NCI-H2081 (cell line): Measurements from ENCODE around the gene TAC3.
A peak's percentile ranks its signal among the peaks of the same experiment; 100 is the strongest.
"Not testable (repeated sequence)": the region's sequence is repeated elsewhere in the genome, so short reads cannot be mapped to it uniquely, and the experiment has no call there.

Experiments
- DNase-seq, 2 experiments: peaks; one replicate each; lab custom pipeline; 2025; lab: John Stamatoyannopoulos, UW

The TAC3 gene

GRCh38 chr12:57033431-57033830 is 17.1 kb upstream of the TAC3 start:
- DNase-seq: no peak

GRCh38 chr12:57031789-57032188 is 15.5 kb upstream of the TAC3 start:
- DNase-seq: no peak

DNA sequence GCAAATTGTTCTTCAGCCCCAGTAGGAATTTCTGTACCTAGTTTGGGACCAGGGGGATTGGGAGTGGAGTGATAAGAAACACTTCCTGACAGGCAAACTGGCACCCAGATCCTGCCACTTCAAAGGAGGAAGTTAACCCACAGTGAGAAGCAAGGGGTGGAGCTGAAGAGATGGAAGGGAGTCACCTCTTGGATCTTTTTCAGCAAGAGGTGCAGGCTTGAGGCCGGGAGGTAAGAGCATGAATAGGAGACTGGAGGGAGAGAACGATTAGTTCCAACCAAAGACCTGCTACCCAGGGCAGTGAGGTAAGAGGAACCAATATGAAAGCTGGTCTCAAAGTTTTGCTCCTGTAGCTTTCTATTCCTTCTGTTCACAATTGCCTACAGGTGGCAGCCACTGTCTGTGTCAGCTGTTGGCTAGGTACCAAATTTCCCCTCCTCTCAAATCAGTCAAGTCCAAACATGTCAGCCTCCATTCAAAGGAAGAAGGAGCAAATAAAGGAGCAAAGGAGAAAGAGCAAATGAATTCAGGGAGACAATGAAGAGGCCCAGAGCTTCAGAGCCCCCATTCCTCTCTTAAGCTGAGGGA is 14.9 kb upstream of the TAC3 start:
- peak; percentile 28 to 48 for DNase-seq

GRCh38 chr12:57029457-57029856 is 13.1 kb upstream of the TAC3 start:
- DNase-seq: no peak

- no peak for DNase-seq
Observed at GRCh38 chr12:57027805-57028153, 11.4 kb upstream of the TAC3 start.

- no peak for DNase-seq
Observed at GRCh38 chr12:57027011-57027804, 10.9 kb upstream of the TAC3 start.

- no peak for DNase-seq
Observed at GRCh38 chr12:57025196-57025595, 8.9 kb upstream of the TAC3 start.

DNA sequence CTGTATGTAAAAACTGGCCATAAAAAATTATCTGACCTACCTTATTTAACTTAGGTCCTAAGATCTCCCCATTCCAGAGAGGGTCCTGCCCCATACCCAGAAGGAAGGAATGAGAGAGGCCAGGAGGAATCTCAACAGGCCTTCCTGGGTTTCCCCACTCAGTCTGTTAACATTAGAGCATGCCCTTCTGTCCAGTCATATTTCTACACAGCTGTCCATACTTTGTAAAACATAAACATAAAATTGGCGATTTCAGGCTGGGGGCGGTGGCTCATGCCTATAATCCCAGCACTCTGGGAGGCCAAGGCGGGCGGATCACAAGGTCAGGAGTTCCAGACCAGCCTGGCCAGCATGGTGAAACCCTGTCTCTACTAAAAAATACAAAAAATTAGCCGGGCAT is 6.0 kb upstream of the TAC3 start:
- not testable (repeated sequence) for DNase-seq

DNA sequence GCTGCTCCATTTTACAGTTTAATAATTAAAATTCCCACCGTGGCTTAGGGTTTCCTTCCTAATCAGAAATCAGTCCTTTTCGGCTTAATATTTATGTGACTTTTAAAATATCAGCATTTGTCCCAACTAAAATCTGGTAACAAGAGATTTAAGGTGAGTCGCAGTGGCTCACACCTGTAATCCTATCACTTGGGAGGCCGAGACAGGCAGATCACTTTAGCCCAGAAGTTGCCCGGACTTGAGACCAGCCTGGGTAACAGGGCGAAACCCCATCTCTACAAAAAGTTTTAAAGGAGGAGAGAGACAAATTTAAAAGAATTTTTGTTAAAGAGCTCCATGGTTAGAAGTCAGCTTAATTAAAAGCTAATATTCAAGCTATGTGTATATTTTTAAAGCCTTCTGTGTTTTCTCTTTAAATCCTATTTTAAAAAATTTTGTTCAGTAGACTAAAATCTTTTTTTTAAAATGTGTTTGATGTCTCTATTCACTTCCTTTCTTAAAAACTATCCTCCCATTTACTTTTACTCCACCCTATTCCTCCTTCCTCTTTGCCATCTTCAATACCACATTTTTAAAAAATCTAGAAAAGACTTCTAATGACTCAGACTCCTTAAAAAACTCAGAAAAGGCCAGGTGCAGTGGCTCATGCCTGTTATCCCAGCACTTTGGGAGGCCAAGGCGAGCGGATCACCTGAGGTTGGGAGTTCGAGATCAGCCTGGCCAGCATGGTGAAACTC is 3.8 kb upstream of the TAC3 start:
- no peak for DNase-seq

- DNase-seq: no peak
Observed at GRCh38 chr12:57018906-57019305, 2.6 kb upstream of the TAC3 start.

- DNase-seq: not testable (repeated sequence)
Observed at GRCh38 chr12:57018353-57018752, 2.0 kb upstream of the TAC3 start.

DNA sequence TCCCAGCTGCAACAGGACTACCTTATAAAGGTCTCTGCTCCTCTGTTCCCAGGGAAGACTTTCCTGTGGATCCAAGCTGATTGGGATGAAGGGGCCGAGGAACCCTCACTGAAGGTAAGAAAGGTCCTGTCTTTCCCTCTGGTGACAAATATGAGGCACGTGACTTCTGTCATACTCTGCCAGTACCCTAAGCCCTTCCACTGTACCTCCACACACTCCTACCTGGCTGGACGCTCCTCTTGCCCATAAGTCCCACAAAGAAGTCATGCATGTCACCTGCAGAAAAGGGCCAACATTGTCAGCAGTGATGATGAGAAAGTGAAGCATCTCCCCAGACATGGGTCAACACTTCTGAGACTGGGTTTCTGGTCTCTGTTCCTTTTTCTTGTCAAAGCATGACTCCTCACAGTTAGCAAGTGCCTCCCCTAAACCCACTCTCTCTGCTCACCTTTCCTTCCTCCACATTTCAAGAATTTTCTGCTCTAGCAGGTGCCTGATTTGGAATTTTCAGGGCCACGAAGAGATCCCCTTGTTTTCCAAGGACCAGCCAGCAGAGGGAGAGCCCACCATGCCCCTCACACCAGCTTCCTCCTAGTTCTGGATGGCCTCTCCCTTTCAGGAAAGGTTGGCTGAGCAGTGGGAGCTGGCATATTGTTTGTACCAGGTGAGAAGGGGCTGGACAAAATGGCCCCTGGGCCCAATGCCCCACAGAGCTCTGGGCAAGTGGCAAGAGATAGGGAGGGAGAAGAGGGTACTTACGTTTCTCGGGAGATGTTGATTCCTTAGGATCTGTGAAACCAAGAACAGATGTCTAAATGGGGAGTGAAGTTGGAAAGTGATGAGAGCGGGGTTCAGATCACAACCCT is 3.5 kb downstream of the TAC3 start:
- no peak for DNase-seq

DNA sequence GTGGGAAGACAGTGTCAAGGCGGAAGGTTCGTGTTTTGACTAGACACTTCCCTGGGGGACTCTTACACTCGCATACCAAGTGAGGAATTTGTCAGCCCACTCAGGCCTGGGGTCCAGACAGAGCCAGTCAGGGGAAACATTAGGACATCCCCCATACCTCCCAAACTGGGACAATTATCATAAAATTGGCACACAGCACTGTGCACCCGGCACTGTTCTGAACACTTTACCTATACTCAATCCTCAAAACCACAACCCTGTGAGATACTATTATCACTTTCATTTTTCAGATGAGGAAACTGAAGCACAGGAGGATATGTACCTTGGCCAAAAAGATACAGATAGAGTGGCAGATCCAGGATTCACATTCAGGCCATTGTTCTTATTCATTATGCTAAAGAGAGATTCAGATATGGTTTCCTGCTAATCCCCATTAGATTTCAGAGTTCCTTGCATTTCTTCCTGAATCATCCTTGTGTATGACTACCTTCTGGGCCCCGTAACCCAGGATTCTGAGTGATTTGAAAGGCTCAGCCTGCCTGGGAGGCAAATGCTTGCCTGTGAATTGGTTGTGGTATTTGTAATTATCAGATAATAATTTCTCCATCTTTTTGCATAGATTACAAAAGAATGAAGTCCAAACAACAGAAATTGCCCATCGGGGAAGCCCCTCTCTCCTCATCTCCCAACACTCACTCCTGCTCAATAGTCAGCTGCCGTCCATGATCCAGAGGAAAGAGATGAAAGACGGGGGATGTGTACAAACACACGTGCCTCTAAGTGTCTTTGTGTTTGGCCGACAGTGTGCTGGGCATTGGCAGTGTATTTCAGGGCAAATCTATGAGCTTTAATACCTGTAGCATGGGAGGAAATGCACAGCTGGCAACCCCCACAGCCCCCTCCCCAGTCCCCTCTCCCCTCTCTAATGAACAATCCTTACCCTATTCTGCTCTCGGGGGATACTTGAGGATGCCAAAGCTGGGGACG is 4.6 kb downstream of the TAC3 start:
- DNase-seq: no peak

DNA sequence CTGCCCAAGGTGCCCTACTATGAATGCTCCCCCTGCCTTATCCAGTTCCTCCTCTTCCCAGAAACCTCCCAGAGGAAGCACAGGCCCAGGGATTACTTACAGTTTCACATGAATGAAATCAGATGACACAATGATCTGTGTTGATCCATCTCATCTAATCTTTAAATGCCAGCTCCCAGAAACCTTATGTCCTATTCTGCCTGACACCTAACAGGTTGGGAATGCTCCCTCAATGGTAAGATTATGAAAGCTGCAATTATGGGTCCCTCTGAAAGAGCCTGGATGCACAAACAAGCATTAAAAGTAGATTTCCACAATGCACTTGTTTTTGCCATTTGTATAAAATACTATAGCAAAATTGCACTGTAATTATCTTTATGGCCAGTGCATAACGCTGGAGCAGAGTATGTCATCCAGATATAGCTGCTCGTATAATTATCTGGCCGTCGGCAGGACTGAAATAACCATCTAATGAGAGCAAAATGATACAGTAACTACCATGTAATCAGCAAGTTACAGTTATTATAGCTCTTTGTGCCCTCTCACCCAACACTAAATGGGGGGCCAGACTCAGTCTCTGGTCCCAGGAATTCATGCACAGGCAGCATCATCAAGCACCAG is 5.6 kb downstream of the TAC3 start:
- peak in 1 of 2 experiments; percentile 31 for DNase-seq

DNA sequence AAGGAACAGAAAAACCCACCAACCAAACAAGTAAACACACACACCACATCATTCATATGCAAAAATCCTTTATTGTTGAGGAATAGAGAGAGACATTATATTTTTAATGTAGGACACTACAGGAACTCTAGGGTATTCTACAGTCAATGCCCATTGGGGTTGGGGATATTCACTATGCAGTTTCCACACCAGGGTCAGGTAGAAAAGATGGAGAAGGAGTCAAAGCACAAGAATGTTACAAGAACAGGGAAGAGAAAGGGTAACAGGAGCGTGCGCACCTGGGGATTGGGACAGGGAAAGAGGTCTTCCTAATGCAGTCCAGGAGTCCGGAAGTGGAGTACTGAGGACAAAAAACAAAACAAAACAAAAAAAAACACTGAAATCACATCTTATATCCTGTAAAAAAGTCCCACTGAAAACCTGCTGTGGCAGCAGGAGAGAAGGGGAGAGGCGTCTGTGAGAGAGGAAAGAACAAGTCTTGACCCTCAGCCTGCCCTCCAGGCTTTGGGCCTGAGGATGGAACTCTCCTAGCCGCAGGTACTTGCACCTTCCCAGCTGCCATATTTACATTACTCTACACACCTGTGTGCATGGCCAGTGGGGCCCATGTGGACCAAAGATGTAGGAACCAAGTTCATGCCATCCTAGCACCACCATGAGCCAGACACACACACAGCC is 6.2 kb downstream of the TAC3 start:
- no peak for DNase-seq

GRCh38 chr12:57008178-57008577 is 8.2 kb downstream of the TAC3 start:
- peak; percentile 23 to 57 for DNase-seq

DNA sequence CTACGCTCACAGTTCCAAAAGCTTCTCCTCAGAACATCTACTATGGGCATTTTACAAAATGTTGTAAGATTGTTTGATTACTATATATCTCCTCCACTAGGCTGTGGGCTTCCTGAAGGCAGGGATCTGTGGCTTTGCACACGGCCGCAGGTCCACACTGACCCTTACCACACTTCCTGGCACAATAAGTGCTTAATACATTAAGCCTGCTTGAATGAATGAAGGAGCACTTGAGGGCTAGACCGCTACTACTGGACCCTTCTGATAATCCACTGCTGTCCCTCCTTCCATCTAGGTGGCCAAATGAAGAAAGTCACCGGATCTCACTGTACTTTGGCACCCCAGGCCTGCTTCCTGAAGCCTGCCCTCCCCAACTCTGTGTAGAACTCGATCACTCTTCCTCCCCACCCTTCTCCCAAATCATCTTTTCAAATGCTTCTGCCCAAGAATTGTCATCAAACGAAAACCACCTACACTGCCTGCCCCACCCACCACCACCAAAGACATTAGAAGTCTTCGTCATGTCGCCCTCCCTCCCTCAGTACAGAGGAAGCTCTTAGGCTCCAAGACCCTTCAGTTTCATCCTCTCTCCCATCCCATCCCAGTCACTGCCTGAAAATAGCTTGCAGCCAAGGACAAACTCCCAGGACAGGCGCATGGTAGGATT is 9.4 kb downstream of the TAC3 start:
- no peak for DNase-seq

- peak; percentile 29 to 65 for DNase-seq
Observed at GRCh38 chr12:57005980-57006808, 10.1 kb downstream of the TAC3 start, which contains the start of gene ZBTB39. TSS of gene ZBTB39 (minus strand) at chr12:57006546. CDS start at chr12:57004917, 1,629 bp downstream.
